ENCODE data around the gene NF2.

Gene NF2

GRCh38 chr22:29632672-29633071 is 29.2 kb downstream of the NF2 start:
- no peak for DNase-seq

DNA sequence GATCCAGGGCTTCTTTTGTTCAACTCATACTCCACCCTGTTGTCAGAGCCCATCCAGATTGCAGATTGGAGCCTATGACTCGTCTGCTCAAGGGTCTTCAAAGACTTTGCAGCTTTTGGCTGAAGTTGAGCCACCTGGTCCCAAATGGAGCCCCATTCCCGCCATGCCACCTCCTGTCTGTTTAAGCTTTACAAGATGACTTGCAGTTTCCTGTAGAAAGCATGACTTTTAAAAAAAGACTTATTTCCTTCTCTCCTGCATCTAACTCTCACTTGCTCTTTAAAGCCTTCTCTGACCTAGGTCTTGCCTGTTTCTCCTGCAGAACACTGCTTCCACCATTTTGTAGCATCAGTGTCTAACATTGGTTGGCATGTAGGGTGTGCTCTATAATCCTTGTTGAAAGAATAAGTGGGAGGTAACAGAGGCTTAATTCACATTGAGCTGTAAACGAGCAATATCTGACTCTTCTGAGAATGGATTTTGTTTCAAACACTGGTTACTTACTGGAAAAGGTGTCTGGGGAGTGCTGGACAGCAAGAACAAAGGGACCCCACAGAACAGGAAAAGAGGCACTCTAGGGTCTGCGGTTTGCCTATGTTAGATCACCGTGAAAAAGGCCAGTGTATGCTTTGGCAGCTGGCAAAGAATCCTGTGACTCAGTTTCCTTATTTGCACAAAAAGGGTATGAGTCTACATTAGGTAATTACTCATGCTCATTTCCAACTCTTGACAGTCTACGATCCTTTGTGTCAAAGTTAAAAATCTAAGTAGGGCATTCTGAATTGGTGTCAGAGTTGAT is 30.3 kb downstream of the NF2 start:
- DNase-seq: no peak

DNA sequence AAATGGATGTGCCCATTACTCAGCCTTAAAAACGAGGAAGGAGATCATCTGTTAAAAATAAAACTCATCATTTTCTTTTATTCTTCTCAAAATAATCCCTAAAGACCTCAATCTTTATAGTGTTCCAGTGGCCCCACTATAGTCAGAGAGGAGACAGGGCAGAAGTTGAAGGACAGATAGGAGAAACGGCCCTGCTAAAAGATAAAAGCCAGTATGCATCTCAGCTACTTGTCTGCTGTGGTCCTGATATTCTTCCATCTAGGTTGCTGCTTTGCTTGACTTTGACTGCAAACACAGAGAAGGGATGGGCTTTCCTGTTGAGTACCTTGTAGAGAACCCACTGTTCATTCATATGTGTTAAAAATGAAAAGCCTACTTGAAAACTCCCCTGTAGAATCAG is 31.4 kb downstream of the NF2 start:
- no peak for DNase-seq

GRCh38 chr22:29635734-29636357 is 32.4 kb downstream of the NF2 start:
- no peak for DNase-seq

GRCh38 chr22:29636751-29637150 is 33.3 kb downstream of the NF2 start:
- no peak for DNase-seq

DNA sequence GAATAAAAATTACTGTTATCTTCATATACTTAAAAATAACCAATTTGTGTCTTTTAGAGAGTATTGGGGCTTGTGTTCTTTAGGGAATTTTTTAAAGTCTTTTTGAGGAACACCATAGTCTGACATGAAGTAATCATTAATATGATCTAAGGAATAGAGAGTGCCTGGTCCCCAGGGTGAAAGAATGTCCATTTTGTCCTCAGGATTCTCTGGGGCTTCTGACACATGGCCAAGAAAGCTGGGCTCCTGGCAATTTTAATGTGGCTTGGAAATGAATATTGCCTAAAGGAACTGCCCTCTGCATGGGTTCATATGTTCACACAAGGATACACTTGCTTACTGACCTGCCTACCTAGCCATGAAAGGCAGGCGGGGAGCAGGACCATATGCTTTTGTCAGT is 33.7 kb downstream of the NF2 start:
- DNase-seq: no peak

GRCh38 chr22:29638678-29639077 is 35.2 kb downstream of the NF2 start:
- no peak for DNase-seq

DNA sequence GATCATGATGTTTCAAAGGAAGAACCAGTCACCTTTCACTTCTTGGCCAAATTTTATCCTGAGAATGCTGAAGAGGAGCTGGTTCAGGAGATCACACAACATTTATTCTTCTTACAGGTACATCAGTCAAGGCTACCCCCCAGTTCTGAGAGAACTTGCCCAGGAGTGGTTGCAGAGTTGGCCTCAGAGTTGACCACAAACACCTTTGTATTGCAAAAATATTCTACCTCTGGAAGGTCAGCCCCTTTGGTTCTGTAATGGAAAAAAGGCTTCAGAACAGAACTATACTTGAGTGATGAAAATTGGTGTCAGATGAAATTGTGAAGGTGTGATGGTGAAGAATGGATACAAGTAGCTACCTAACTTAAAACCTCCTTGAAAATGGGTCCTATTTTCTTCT is 35.7 kb downstream of the NF2 start:
- no peak for DNase-seq

DNA sequence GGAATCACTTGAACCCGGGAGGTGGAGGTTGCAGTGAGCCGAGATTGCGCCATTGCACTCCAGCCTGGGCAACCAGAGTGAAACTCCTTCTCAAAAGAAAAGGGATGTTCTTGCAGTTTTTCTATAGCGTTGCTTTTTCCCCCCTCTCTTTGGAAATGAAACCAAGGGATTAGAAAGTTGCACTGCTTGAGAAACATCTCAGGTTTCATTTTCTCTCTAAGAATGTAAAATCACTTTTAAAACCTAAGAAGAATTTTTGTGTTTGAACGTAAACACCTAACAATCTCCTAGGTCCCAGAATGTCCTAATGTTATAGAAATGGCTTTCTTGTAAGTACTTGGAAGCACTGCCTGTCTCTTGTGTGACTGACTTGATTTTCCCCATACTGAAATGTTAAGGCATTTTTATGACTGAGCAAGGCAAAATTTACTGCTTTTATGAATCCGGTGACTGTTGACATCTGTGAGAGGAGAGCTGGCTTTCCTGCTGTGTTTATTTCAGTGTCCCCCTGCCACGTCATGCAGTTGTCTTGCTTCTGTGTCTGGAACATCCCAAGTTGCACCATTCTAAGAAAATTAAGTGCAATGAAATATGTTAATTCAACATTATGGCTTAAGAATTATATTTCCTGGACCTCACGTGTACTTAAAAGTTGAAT is 37.7 kb downstream of the NF2 start:
- DNase-seq: no peak

DNA sequence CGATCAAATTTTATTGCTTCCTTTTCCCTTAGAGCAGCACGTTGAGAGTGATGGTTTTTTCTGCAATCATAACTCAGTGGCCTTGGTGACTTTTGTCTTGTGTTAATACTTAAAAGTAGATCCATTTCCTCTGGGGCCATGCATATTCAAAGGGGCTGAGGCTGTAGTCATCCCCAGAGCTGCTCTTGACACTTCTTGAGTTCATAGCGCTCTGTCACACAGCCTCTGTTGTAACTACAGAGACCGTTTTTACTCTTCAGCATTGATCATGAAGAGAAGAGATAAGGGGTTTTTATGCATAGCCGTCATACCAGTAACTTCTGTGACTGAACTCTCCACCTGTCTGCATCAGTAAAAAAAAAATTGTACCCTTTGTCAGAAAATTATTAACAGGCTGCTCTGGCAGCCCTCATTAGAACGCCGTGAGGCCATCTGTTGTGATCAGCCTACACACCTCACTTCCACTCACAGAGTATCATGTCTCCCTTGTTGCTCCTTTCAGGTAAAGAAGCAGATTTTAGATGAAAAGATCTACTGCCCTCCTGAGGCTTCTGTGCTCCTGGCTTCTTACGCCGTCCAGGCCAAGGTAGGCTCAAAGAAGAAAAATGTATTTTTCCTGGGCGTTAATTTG is 38.4 kb downstream of the NF2 start:
- no peak for DNase-seq

DNA sequence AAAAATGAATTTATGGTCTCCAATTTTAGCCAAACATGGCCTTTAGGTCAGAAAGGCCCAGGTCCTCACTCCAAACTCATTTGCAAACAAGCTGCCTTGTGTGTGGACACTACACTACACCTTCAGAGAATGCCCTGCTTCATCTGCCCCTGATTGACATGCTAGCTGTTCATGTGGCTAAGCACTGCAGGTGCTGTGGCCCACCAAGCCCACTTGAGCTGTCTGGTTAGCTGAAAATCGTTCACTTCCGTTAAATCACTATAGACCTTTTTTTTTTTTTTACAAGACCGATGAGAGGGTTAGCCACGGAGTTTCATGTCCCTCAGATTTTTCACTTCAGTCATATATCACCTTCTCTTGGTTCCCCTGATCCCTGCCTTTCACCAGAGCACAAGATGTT is 39.3 kb downstream of the NF2 start:
- DNase-seq: no peak

GRCh38 chr22:29647954-29648737 is 44.7 kb downstream of the NF2 start:
- no peak for DNase-seq

DNA sequence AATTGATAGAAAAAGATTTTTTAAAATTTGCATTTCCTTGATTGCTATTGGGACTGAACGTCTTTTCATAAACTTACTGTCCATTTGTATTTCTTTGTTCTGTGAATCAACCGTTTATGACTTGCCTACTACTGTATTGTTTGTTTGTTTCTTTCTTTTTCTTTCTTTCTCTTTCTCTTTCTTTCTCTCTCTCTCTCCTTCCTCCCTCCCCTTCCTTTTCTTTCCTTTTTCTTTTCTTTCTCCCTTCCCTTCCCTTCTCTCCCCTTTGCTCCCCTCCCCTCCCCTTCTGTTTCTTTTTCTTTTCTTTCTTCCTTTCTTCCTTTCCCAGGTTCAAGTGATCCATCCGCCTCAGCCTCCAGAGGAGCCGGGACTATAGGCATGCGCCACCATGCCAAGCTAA is 46.9 kb downstream of the NF2 start:
- DNase-seq: no peak

GRCh38 chr22:29651652-29652051 is 48.2 kb downstream of the NF2 start:
- DNase-seq: no peak

DNA sequence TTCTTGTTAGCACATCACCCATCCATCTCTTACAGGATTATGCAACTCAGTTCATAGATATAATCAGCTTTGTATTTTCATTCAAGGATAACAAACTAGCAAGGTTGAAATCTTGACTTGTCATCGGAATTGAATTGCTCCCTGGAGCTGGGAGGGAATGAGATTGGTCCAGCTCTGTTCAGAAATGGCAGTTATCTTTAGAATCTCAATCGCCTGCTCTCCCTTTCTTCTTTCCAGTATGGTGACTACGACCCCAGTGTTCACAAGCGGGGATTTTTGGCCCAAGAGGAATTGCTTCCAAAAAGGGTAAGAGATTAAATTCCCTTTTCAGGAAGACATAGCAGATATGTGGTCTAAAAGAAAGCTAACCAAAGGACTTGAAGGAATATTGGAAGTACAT is 51.0 kb downstream of the NF2 start:
- no peak for DNase-seq

- DNase-seq: no peak
Observed at GRCh38 chr22:29654882-29655281, 51.4 kb downstream of the NF2 start.

DNA sequence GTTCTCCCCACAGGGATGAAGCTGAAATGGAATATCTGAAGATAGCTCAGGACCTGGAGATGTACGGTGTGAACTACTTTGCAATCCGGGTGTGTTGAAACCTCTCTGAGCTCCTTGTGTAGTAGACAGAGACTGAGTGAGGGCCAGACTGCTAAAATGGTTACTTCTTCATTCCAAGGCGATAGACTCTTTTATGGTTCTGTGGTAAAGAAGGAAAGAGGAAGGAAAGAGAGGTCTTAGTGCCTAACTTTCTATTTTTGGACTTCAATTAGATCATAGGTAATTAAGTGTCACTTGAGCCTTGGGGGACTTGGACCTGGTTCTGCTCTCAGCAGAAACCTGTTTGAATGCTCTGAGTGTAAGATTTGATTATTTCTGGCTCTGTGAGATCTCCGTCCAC is 54.7 kb downstream of the NF2 start:
- DNase-seq: no peak

DNA sequence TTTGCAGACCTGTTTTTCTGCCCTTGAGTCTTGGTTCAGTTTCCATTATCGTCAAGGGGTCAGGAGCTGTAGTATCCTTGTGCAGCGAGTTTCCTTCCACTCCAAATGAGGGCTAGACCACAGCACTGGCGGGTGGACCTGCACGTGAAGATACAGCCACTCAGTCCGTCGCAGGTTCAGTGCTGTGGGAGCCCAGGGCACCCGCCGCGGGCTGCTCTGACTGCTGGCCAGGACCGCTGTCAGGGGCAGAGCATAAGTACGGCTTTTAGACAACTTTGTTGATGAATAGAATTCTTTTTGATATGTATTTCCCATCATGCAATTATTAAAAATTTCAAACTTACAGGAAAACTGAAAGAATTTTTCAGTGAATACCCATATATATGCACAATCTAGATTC is 56.6 kb downstream of the NF2 start:
- no peak for DNase-seq

- no peak for DNase-seq
Observed at GRCh38 chr22:29661336-29661735, 57.9 kb downstream of the NF2 start.

DNA sequence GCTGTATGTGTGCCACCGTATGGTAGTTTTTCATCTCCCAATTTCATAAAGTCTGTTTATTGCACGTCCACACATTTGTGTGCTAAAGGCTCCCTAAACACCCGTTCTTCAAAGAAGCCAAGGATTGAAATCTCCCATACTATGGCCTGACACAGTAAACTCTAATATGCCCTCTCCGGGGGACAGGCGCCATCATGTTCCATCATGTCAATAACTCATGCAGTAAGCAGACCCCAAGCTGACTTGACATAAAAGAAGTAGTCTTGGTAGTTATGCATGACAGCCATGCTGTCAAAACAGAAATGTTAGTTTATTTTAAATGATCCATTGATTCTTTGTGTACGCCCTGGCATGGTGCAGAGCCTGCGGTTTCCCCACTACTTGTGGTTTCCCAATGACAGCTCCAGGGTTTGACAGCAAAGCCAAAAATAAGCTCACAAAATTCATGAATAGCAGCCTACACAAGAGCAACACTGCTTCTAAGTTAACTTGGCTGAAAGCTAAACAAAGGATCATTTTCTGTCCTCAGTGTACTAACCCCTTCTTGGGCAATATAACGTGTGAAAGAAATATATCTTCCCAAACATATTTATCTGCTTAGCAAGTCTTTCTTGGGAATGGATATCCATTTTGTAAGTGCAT is 59.9 kb downstream of the NF2 start:
- DNase-seq: no peak

DNA sequence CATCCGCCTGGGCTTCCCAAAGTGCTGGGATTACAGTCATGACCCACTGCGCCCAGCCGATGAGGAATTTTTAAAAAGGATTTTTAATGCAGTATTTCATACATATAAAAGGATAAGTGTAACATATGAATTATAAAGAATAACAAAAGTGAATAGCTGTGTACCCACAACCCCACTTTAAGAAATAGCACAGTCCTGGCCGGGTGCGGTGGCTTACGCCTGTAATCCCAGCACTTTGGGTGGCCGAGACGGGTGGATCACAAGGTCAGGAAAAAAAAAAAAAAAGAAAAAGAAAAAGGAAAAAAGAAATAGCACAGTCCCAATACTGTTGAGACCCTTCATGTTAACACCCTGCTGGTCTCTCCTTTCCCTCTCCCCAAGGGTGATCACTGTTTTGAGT is 62.1 kb downstream of the NF2 start:
- DNase-seq: no peak

DNA sequence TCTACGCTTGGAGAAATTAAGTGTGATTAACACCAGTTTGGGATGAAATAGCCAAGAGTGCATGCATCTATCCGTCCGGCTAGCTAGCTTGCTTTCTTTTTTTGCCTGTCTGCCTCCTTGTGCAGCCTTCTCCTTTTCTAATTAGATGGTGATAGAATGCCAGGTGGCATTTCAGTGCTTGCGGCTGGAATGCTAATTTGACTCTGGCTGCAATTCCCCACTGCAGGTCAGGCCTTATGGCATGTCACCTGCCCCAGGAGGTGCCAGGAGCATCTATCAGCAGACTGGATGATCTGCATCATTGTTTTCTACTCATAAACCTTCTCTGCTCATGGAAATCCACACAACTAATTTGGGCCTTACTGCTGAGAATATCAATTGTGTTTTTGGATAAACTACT is 65.2 kb downstream of the NF2 start:
- DNase-seq: no peak
